ENCODE measurements around the gene DCLRE1A. TPM values are rescaled to one million over a fixed set of nuclear protein-coding genes. Genes with fewer than 3 reads are reported as not detected.

The DCLRE1A gene
- total RNA-seq = 7.7 TPM

DNA sequence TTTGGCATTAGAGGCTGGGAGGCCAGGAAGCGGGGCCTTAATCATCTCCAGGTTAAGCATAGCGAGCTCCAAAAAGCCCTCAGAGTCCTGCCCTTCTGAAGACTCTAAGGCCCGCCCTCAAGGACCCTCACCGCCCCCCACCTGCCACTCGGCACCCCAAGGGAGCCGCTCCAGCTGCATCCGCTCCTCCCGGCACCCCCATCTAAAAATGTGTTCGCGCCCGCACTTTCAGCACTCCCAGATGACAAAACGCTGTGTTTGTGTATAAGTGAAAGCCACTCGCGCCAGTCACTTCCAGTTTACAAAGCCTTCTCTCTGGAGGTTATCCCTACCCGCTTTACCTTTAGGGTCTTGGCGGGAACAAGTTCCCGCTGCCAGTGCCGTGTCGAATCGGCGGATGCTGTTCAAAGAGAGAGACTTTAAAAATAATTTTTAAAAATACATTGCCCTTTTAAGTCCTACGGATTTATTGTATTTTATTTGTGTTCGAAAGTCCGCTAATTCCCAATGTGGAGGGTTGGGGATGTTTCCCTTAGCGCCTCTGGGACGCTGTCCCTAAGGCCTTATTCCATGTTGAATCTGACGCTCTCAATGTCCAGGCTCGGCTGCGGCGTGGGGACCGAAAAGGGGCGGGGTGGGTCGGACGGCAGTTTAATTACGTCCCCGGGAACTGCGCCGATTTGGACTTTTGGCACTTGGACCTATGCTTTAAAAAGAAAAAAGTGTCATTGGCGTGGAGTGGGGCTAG lies at the start of gene DCLRE1A, which contains the start of gene NHLRC2:
DCLRE1A (minus strand) TSS at position 70 of the 748 bp plus-strand sequence. CDS start 900 bp downstream, outside the sequence.
NHLRC2 (plus strand) TSS at position 649 of the 748 bp plus-strand sequence. CDS start 212 bp downstream, outside the sequence.
- peak; percentile 77 for DNase-seq (ENCODE audit: low spot score)

DNA sequence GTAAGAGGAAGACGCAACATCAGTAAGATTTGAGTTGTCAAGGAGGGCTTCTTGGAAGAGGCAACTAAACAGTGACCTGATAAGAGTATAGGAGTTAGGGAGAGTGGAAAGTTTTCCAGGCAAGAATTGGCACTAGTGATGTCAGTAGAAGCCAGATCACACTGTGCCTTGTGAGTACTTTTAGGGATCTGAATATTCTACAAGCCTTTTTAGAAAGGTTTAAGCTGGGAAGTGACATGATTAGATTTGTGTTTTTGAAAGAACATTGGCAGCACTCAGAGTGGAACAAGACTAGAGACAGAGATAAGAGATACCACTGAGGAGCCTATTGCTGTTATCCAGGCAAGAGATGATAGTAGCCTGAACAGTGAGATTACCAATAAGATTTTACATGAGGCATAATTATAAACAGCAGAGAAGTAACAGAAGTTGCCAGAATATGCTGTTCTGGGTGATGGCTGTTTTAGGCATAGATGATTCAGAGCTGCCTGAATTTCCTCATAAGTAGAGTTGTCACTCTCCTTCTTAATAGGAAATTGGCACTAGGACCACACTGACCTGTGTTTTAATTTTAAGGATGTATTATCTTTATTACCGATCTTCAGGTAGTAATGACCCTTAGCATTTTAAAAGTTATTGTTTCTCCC lies 46.2 kb upstream of the DCLRE1A start:
- no peak for DNase-seq (ENCODE audit: low spot score)

DNA sequence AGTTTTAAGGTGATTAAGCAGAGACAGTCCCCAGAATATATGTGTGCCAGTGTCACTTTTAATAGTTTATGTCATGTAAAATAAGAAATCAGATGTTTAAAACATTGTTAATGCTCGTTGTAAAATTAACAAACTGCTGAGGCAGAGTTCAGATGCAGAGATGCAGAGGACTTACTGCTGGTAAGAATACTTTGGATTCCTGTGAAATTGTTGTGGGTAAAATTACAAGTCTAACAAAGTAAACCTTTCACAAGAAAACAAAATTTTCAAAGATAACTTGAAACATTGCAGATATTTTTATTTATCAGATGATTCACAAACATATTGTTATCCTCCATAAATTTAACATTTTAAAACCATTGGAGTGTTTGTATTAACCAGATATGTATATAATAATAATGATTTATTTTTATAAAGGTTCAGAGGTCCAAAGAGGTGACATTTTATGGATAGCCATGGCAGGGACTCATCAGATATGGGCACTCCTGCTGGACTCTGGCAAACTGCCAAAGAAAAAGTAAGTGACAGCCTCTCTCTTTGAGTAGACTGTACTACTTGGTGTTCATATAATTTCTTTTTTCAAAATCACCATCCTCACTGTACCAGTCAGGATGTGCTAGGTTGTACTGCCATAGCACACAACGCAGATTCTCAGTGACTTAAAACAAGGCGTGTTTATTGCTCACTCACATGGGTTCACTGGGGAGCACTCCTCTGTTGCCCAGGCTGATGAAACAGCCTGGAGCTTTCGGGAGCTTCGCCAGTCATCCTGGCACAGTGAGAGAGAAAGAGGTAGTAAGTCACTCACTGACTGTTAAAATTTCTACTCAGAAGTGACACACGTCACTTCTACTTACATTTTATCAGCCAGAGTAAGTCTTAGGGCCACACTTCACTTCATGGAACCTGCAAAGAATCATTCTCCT lies 44.1 kb upstream of the DCLRE1A start:
- DNase-seq (ENCODE audit: low spot score) = no peak

DNA sequence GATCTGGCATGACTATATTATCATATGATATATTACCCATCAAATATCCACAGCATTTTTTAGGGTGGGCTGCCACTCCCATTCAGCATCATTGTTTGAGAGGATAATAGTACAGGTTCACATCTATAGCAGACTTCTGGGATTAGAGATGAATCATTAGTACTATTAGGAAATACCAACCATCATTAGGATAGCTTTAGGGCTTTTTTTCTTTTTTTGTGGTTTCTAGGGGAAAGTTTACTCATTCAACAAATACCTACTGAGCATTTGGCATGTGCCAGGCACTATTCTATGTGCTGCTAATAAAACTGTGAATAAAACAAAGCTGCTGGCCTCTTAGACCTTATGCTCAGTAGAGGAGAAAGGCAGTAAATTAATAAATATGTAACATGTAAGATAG lies 41.1 kb upstream of the DCLRE1A start:
- no peak for DNase-seq (ENCODE audit: low spot score)

DNA sequence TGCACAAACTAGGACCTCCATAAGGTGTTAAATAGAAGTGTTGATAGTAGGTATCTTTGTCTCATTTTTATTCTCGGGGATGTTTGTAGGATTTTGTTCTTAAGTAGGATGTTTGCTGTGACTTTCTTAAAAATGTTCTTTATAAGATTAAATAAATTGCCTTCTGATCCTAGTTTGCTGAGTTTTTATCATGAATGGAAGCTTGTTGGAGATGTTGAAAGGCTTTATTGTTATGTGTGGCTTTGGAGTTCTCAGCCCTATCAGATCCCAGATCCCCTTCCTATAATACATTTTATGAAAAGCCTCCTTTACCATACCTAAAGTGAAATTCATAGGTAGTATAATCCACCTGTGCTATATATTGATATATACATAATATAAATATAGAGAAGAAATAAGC lies 40.7 kb upstream of the DCLRE1A start:
- DNase-seq (ENCODE audit: low spot score) = no peak

GRCh38 chr10:113893570-113893969 lies 39.7 kb upstream of the DCLRE1A start:
- DNase-seq (ENCODE audit: low spot score) = no peak

DNA sequence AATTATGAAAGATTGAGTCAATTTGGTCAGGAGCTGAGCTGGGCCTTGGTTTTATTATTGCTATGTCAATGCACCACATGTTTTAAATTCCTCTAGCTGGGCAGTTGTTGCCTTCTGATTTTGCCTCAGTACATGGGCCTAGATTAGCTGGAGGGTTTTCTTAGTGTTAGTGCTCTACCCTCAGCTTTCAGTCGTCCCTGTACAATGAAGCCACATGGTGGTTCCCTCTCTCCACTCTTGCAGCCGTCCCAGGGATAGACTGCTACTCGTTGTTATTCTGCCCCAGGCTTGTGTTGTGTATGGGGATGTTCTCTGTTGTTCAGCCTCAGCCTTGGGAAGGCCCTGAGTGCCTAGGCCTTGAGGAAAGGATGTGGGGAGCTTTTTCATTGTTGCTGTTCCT lies 37.6 kb upstream of the DCLRE1A start:
- no peak for DNase-seq (ENCODE audit: low spot score)

- DNase-seq (ENCODE audit: low spot score) = no peak
Measured at GRCh38 chr10:113890769-113891168, 36.9 kb upstream of the DCLRE1A start.

DNA sequence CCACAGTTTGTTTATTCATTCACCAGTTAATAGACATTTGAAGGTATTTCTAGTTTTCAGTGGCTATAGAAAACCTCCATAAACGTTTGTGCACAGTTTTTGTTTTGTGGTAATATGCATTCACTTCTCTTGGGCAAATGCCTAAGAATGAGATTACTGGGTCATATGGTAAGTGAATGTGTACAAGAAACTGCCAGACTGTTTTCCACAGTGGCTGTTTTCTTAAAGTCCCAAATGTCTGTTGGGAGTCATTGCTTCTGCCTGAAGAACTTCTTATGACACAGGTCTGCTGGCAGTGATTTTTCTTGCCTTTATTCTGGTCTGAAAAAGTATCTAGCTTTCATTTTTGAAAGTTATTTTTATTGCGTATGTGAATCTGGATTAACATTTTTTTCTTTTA lies 36.0 kb upstream of the DCLRE1A start:
- no peak for DNase-seq (ENCODE audit: low spot score)

GRCh38 chr10:113882240-113882639 lies 28.4 kb upstream of the DCLRE1A start:
- no peak for DNase-seq (ENCODE audit: low spot score)

DNA sequence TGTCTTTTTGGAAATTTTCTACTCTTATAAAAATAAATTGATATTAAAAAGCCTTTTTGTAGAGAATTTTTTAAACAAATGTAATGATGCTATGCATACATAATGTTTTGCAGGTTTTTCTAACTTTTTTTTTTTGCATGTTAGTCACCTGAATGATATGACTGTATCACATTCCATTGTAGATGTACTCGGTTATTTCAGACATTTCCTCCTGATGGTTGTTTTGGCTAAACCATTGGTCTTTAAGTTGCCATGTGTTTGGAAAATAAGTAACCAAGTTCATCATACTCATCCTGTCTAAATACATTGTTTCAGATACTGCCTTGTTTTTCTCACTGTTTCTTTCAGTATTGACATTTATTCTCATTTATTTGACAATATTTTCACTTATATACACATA lies 26.4 kb upstream of the DCLRE1A start:
- DNase-seq (ENCODE audit: low spot score) = no peak

DNA sequence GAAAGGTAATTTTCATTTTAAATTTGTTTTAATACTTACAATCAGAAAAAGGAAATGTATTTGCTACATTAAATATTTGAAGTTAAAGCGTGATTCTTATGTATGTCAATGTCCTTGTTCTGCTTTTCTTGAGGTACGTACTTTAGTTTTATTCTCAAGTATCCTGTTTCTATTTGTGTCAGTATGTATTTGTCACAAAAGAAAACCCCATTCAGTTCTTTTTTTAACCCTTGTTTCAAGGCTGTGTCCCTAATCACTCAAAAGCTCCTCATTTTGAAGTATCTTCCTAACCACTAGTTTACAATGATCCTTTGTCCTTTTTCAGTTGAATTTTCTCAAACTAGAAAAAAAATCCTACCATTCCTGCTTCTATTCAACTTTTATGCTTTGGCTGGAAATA lies 25.8 kb upstream of the DCLRE1A start:
- no peak for DNase-seq (ENCODE audit: low spot score)

- no peak for DNase-seq (ENCODE audit: low spot score)
Measured at GRCh38 chr10:113876461-113876860, 22.6 kb upstream of the DCLRE1A start.

GRCh38 chr10:113875212-113875611 lies 21.3 kb upstream of the DCLRE1A start:
- no peak for DNase-seq (ENCODE audit: low spot score)

DNA sequence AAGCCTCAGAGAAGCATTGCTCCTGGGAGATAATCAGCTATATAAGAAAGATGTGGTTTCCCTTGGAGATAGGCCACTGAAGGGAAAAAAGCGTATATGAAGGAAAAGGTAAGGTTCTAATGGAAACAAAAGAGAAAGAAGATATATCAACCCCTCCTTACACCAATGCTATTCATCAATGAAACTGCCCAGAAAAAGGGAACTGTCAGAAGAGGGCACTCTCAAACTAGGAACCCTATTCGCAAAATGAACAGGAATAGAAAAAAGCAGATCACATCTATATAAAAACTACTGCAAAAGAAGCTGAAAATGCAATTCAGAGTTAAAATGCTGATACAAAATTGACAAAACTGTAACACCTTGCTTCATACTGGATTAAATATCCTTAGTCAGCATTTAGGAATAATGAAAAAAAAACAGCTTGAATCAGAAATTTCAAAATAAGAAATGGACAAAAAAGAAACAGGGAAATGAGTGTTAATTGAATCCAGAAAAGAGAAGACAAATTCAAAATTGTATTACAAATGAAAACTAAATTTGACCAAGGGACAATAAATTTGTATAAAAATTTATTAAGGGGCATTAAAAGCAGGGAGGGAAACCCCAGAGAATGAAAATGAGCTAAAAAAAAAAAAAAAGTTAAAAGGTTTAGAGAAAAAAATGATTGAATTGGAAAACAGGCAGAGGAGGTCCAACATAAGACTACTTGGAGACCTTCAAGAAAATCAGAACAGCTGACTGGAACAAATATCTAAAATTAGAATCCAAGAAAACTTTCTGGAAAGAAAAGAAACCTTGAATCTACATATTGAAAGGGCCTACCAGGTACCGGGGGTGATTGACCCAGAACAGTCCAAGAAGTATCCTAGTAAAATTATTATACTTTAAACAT lies 18.5 kb upstream of the DCLRE1A start:
- DNase-seq (ENCODE audit: low spot score) = no peak

GRCh38 chr10:113869789-113870188 lies 15.9 kb upstream of the DCLRE1A start:
- no peak for DNase-seq (ENCODE audit: low spot score)

DNA sequence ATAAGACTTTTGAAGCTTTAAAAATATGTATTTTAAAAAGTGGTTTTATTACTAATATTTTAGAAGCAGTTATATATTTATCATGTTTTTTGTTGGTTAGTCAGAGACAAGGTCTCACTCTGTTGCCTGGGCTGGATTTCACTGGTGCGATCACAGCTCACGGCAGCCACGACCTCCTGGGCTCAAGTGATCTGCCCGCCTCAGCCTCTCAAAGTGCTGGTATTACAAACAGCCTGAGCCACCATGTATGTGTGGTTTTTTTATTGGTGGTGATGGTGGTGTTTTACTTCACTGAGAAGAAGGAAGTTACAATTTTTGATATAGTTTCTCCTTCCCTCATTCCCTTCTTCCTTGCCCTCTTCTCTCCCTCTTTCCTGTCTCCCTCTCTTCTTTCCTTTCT lies 14.0 kb upstream of the DCLRE1A start:
- DNase-seq (ENCODE audit: low spot score) = no peak

GRCh38 chr10:113866551-113867394 lies 12.9 kb upstream of the DCLRE1A start:
- DNase-seq (ENCODE audit: low spot score) = no peak

DNA sequence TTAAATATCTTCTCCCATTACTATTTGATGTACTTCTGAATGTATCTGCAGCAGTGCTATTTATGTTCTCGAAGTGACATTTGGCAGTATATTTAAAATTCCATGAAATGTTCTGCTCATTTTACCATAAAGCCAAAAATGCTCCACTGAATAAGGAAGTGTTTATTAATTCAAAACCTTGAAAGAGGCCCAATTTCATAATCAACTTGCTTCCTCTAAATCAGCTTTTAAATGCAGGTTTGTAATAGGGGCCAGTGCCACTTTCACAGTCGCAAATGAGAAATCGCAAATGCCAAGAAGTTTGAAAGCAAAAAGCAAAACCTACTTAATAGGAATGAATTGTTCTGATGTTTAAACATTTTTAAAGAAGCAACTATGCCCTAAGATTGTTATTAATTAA lies 12.0 kb upstream of the DCLRE1A start:
- no peak for DNase-seq (ENCODE audit: low spot score)

- DNase-seq (ENCODE audit: low spot score) = no peak
Measured at GRCh38 chr10:113859261-113859660, 5.4 kb upstream of the DCLRE1A start.
